Measurements from ENCODE around the gene POLR3H.

POLR3H gene

DNA sequence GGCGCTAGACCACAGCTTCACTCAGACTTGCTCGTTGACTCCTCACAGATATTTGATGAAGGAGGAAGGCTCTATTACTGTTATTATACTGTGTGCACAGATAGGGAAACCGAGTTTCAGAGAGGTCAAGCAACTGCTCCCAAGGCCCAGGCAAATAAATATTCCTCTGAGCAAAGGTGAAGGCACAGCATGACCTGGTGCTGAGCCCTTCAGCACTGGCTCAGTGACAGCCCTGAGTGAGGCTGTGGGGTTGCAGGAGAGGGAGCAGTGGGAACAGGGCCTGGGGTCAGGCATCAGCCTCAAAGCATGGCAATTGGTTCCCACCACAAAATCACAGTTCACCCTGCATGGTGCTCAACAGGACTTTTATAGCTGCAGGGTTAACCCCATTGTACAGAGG lies 7.1 kb downstream of the POLR3H start:
- ChIA-PET POLR2A (interaction anchor here (0.7 to 1.9 kb wide), 6 partner anchors 23 to 157 kb away, joined by 3 to 5 read pairs (median 4); partner anchors contain the start of gene PMM1), CTCF (interaction anchor here (0.9 to 1.3 kb wide), 3 partner anchors 10 to 133 kb away, joined by 4 to 10 read pairs (median 4); no protein-coding TSS in a partner anchor)
- peaks cover 15 to 73% of the 10 kb centered on the region in 2 experiments for H3K36me3 ChIP-seq (ENCODE audit: control insufficient read depth in 2 of 2, insufficient read depth in 1 of 2, low read length in 2 of 2)
- no peaks in the 10 kb centered on the region for H3K4me1 ChIP-seq (ENCODE audit: control insufficient read depth, insufficient read depth, low read length)
- H3K27ac ChIP-seq (ENCODE audit: extremely low read depth, low read depth, low read length): no peak overlapping the region
- no peak overlapping the region for H3K4me3 ChIP-seq (ENCODE audit: low read depth, low read length)
- TF ChIP-seq ZNF488 (tag by site-specific recombination; IDR thresholded peaks at IDR 0.05): no peak
- TF ChIP-seq, protein P1, sequence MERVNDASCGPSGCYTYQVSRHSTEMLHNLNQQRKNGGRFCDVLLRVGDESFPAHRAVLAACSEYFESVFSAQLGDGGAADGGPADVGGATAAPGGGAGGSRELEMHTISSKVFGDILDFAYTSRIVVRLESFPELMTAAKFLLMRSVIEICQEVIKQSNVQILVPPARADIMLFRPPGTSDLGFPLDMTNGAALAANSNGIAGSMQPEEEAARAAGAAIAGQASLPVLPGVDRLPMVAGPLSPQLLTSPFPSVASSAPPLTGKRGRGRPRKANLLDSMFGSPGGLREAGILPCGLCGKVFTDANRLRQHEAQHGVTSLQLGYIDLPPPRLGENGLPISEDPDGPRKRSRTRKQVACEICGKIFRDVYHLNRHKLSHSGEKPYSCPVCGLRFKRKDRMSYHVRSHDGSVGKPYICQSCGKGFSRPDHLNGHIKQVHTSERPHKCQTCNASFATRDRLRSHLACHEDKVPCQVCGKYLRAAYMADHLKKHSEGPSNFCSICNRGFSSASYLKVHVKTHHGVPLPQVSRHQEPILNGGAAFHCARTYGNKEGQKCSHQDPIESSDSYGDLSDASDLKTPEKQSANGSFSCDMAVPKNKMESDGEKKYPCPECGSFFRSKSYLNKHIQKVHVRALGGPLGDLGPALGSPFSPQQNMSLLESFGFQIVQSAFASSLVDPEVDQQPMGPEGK (tag by site-specific recombination; IDR thresholded peaks at IDR 0.05): no peak
- H3K9me3 ChIP-seq (ENCODE audit: control insufficient read depth, insufficient read depth, low read depth, low read length): no peaks in the 10 kb centered on the region

- Histone ChIP-seq H3K9me3 (ENCODE audit: control insufficient read depth, insufficient read depth, low read depth, low read length) (no peaks in the 10 kb centered on the region), H3K36me3 (ENCODE audit: control insufficient read depth in 2 of 2, insufficient read depth in 1 of 2, low read length in 2 of 2) (peaks cover 15 to 77% of the 10 kb centered on the region in 2 experiments), H3K4me3 (ENCODE audit: low read depth, low read length) (no peak overlapping the region), H3K4me1 (ENCODE audit: control insufficient read depth, insufficient read depth, low read length) (no peaks in the 10 kb centered on the region), H3K27ac (ENCODE audit: extremely low read depth, low read depth, low read length) (no peak overlapping the region)
- POLR2A ChIA-PET: interaction anchor here (0.6 to 1.2 kb wide), 4 partner anchors 16 to 89 kb away, joined by 3 to 4 read pairs (median 4); partner anchors contain the start of genes ACO2, DESI1, PHF5A and TOB2
- CTCF ChIA-PET: interaction anchor here (0.6 to 1.8 kb wide), 11 partner anchors 9 to 1022 kb away, joined by 3 to 12 read pairs (median 4); partner anchors contain the start of gene POLR3H
- no peak for TF ChIP-seq ZBTB8A (tag by site-specific recombination; IDR thresholded peaks at IDR 0.05)
- no peak for TF ChIP-seq ZNF214 (tag by site-specific recombination; IDR thresholded peaks at IDR 0.05; ENCODE audit: borderline replicate concordance)
- TF ChIP-seq KLF17 (tag by site-specific recombination; IDR thresholded peaks at IDR 0.05): no peak
- no peak for TF ChIP-seq ZNF174 (tag by site-specific recombination; IDR thresholded peaks at IDR 0.05)
- TF ChIP-seq ZNF2 (tag by site-specific recombination; IDR thresholded peaks at IDR 0.05): no peak
- peak; percentile 43; the same call in 1 of the 2 replicates for TF ChIP-seq ZBTB17 (tag by site-specific recombination; IDR thresholded peaks at IDR 0.05)
- TF ChIP-seq ZFP37 (tag by site-specific recombination; IDR thresholded peaks at IDR 0.05): no peak
- no peak for TF ChIP-seq ZBTB7A (tag by site-specific recombination; IDR thresholded peaks at IDR 0.05; ENCODE audit: low read depth)
- TF ChIP-seq, protein P1 (tag by site-specific recombination; IDR thresholded peaks at IDR 0.05): no peak
- no peak for TF ChIP-seq ZNF677 (tag by site-specific recombination; IDR thresholded peaks at IDR 0.05)
- TF ChIP-seq ZNF311 (tag by site-specific recombination; IDR thresholded peaks at IDR 0.05; ENCODE audit: borderline replicate concordance): no peak
- TF ChIP-seq ZNF169 (tag by site-specific recombination; IDR thresholded peaks at IDR 0.05): no peak
- no peak for TF ChIP-seq ZNF571 (tag by site-specific recombination; IDR thresholded peaks at IDR 0.05)
- no peak for TF ChIP-seq ZNF76 (tag by site-specific recombination; IDR thresholded peaks at IDR 0.05; ENCODE audit: borderline replicate concordance, low read depth)
- TF ChIP-seq ZNF521 (tag by site-specific recombination; IDR thresholded peaks at IDR 0.05): no peak
- no peak for TF ChIP-seq ZNF544 (tag by site-specific recombination; IDR thresholded peaks at IDR 0.05)
- TF ChIP-seq SCRT1 (tag by site-specific recombination; IDR thresholded peaks at IDR 0.05; ENCODE audit: borderline replicate concordance): peak; percentile 87
- TF ChIP-seq SCRT2 (tag by site-specific recombination; IDR thresholded peaks at IDR 0.05): peak; percentile 92
- TF ChIP-seq, protein P2, sequence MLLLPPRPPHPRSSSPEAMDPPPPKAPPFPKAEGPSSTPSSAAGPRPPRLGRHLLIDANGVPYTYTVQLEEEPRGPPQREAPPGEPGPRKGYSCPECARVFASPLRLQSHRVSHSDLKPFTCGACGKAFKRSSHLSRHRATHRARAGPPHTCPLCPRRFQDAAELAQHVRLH (tag by site-specific recombination; IDR thresholded peaks at IDR 0.05): no peak
- no peak for TF ChIP-seq ZXDB (tag by site-specific recombination; IDR thresholded peaks at IDR 0.05)
- no peak for TF ChIP-seq ZNF645 (tag by site-specific recombination; IDR thresholded peaks at IDR 0.05)
- TF ChIP-seq, protein P3, sequence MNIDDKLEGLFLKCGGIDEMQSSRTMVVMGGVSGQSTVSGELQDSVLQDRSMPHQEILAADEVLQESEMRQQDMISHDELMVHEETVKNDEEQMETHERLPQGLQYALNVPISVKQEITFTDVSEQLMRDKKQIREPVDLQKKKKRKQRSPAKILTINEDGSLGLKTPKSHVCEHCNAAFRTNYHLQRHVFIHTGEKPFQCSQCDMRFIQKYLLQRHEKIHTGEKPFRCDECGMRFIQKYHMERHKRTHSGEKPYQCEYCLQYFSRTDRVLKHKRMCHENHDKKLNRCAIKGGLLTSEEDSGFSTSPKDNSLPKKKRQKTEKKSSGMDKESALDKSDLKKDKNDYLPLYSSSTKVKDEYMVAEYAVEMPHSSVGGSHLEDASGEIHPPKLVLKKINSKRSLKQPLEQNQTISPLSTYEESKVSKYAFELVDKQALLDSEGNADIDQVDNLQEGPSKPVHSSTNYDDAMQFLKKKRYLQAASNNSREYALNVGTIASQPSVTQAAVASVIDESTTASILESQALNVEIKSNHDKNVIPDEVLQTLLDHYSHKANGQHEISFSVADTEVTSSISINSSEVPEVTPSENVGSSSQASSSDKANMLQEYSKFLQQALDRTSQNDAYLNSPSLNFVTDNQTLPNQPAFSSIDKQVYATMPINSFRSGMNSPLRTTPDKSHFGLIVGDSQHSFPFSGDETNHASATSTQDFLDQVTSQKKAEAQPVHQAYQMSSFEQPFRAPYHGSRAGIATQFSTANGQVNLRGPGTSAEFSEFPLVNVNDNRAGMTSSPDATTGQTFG (tag by site-specific recombination; IDR thresholded peaks at IDR 0.05; ENCODE audit: borderline replicate concordance): no peak
These were observed 9.0 kb downstream of the POLR3H start for GRCh38 chr22:41535244-41535643.
